SU-DHL-6 (cell line): ENCODE results near the gene LRRC72.

Experiments
- H2AFZ ChIP-seq: fragments of 200-600 bp; sonication (generic); 2 replicates; pipeline ENCODE4 v1.6.1; 2014; ENCODE audit warnings: low read depth, mild to moderate bottlenecking, moderate library complexity, mixed read lengths, antibody characterized with exemption, low read length; ENCODE audit not compliant: severe bottlenecking
- H3F3A ChIP-seq: fragments of 200-600 bp; shearing (Covaris generic); 2 replicates; pipeline ENCODE4 v1.6.0; 2016; ENCODE audit warnings: antibody characterized with exemption, mild to moderate bottlenecking; ENCODE audit not compliant: insufficient read depth
- H3K27ac ChIP-seq: fragments of 200-600 bp; sonication (generic); 2 replicates; pipeline ENCODE4 v1.5.1; 2016; ENCODE audit warnings: low read depth, mild to moderate bottlenecking, low read length, moderate library complexity, mixed read lengths
- H3K27me3 ChIP-seq: fragments of 200-600 bp; sonication (generic), shearing (Covaris generic); 2 replicates; pipeline ENCODE4 v1.6.0; 2014; ENCODE audit warnings: mild to moderate bottlenecking, low read length
- H3K36me3 ChIP-seq: fragments of 200-600 bp; sonication (generic); 2 replicates; pipeline ENCODE4 v1.6.1; 2014; ENCODE audit warnings: mild to moderate bottlenecking, low read length, mixed read lengths
- H3K4me2 ChIP-seq: fragments of 300-600, 200-600 bp; shearing (Covaris generic), sonication (generic); 2 replicates; pipeline ENCODE4 v1.6.0; 2014; ENCODE audit warnings: low read length, low read depth, mild to moderate bottlenecking; ENCODE audit not compliant: poor library complexity, severe bottlenecking
- H3K4me3 ChIP-seq: fragments of 200-600 bp; sonication (generic); 2 replicates; pipeline ENCODE4 v1.5.1; 2014; ENCODE audit warnings: antibody characterized with exemption, low read length, mild to moderate bottlenecking, mixed read lengths; ENCODE audit not compliant: insufficient read depth, poor library complexity, severe bottlenecking
- H3K79me2 ChIP-seq: fragments of 200-600 bp; sonication (generic); 2 replicates; pipeline ENCODE4 v1.6.1; 2014; ENCODE audit warnings: mild to moderate bottlenecking, low read length, moderate library complexity; ENCODE audit not compliant: insufficient read depth
- H3K9ac ChIP-seq: fragments of 200-600 bp; sonication (generic); 2 replicates; pipeline ENCODE4 v1.7.0; 2014; ENCODE audit warnings: mild to moderate bottlenecking, low read length
- H3K9me2 ChIP-seq: fragments of 200-600 bp; sonication (generic); replicated peaks from 2 replicates; pipeline ENCODE4 v1.6.1; 2014; ENCODE audit warnings: low read length; ENCODE audit not compliant: insufficient read depth
- H3K9me3 ChIP-seq: fragments of 200-600 bp; sonication (generic); 2 replicates; pipeline ENCODE4 v1.6.1; 2014; ENCODE audit warnings: low read length, mixed read lengths; ENCODE audit not compliant: insufficient read depth
- H4K20me1 ChIP-seq: fragments of 200-600 bp; sonication (generic); 2 replicates; pipeline ENCODE4 v1.6.1; 2014; ENCODE audit warnings: low read depth, mild to moderate bottlenecking, antibody characterized with exemption, low read length, moderate library complexity, mixed read lengths
- EZH2phosphoT487 ChIP-seq: fragments of 200-600 bp; sonication (generic), shearing (Covaris generic); conservative IDR thresholded peaks from 2 replicates; pipeline ENCODE4 v1.6.1; 2018; ENCODE audit warnings: mild to moderate bottlenecking, antibody characterized with exemption, low read length, moderate library complexity, mixed read lengths
- TF ChIP-seq, protein P1 (sequence below): fragments of 200-600 bp; sonication (generic); IDR thresholded peaks from one replicate; pipeline ENCODE4 v1.5.1; 2017; ENCODE audit warnings: antibody characterized with exemption, mild to moderate bottlenecking, low read length, moderate library complexity; ENCODE audit not compliant: insufficient read depth, poor library complexity, severe bottlenecking

LRRC72 gene

DNA sequence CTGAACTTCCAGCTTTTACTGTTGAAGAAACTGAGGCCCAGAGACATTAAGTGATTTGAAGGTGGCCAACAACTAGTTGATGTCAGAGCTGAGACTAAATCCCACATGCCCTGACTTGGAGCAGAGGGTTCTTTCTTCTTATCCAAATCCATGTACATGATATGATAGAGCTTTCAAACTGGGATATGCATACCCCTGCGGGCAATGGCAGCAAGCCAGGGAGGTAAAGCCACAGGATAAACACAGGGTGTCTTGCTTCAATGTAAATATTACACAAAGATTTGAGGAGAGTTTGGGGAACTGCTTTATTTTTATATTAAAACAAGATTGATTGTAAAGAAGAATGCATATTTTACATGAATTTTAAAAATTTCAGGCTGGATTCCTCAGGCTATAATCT is 2.3 kb upstream of the LRRC72 start:
- no peak overlapping the region for H3K9ac ChIP-seq
- no peaks in the 10 kb centered on the region for H3K27me3 ChIP-seq
- H4K20me1 ChIP-seq, result no peaks in the 10 kb centered on the region
- H3K4me2 ChIP-seq, result no peak overlapping the region
- no peaks in the 10 kb centered on the region for H3F3A ChIP-seq
- H3K9me2 ChIP-seq, result no peaks in the 10 kb centered on the region
- H3K27ac ChIP-seq, result no peak overlapping the region
- no peak for TF ChIP-seq EZH2phosphoT487
- TF ChIP-seq, protein P1, sequence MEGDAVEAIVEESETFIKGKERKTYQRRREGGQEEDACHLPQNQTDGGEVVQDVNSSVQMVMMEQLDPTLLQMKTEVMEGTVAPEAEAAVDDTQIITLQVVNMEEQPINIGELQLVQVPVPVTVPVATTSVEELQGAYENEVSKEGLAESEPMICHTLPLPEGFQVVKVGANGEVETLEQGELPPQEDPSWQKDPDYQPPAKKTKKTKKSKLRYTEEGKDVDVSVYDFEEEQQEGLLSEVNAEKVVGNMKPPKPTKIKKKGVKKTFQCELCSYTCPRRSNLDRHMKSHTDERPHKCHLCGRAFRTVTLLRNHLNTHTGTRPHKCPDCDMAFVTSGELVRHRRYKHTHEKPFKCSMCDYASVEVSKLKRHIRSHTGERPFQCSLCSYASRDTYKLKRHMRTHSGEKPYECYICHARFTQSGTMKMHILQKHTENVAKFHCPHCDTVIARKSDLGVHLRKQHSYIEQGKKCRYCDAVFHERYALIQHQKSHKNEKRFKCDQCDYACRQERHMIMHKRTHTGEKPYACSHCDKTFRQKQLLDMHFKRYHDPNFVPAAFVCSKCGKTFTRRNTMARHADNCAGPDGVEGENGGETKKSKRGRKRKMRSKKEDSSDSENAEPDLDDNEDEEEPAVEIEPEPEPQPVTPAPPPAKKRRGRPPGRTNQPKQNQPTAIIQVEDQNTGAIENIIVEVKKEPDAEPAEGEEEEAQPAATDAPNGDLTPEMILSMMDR, result no peak
- H3K9me3 ChIP-seq, result no peaks in the 10 kb centered on the region
- H3K79me2 ChIP-seq, result no peaks in the 10 kb centered on the region
- H3K4me3 ChIP-seq, result no peak overlapping the region
- no peak overlapping the region for H2AFZ ChIP-seq
- H3K36me3 ChIP-seq, result no peaks in the 10 kb centered on the region

DNA sequence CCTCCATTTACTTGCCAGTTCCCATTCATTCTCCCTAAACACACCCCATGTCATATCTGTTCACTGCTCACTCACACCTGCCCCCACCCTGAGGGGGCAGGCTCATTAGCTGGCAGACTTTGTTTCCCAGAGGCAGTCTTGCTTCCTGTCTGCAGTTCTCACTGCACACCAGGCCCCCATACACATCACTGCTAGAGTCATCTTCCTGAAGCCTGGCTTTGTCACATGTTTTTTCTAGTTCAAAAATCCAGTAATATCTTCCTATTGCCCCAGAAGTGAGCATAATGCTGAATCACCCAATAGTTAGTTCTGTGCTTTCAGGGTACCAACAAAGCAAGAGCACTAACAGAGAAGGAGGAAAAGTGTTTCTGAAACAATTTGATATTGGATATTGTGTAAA is 1.9 kb downstream of the LRRC72 start:
- no peak overlapping the region for H3K4me2 ChIP-seq
- no peaks in the 10 kb centered on the region for H3K27me3 ChIP-seq
- TF ChIP-seq, protein P1, result no peak
- TF ChIP-seq EZH2phosphoT487, result no peak
- H4K20me1 ChIP-seq, result no peaks in the 10 kb centered on the region
- no peaks in the 10 kb centered on the region for H3K9me2 ChIP-seq
- no peak overlapping the region for H3K9ac ChIP-seq
- no peaks in the 10 kb centered on the region for H3F3A ChIP-seq
- H3K36me3 ChIP-seq, result no peaks in the 10 kb centered on the region
- H2AFZ ChIP-seq, result no peak overlapping the region
- no peak overlapping the region for H3K4me3 ChIP-seq
- H3K9me3 ChIP-seq, result no peaks in the 10 kb centered on the region
- H3K79me2 ChIP-seq, result no peaks in the 10 kb centered on the region
- no peak overlapping the region for H3K27ac ChIP-seq

DNA sequence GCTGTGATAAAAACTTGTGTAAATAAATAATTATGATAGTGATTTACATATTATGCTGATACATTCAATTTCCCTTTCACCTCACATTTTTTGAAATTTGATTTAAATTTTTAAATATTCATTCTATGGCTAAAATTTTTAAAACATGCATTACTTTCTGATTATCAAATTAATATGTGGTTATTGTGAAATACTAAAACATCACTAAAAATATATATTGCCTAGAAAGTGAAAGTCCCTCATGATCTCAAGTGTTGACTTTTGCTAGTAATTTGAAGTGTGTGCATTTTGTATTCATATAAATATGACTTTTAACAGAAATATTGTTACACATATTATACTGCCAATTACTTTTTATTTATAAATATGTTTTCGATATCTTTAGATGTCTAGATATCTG is 3.1 kb downstream of the LRRC72 start:
- no peaks in the 10 kb centered on the region for H3K79me2 ChIP-seq

More for the DNA sequence above, 3.1 kb downstream of the LRRC72 start:
- no peak overlapping the region for H2AFZ ChIP-seq
- no peaks in the 10 kb centered on the region for H3K36me3 ChIP-seq
- no peaks in the 10 kb centered on the region for H4K20me1 ChIP-seq
- H3K4me2 ChIP-seq, result no peak overlapping the region
- H3K27ac ChIP-seq, result no peak overlapping the region
- no peaks in the 10 kb centered on the region for H3K27me3 ChIP-seq
- no peaks in the 10 kb centered on the region for H3K9me3 ChIP-seq
- H3F3A ChIP-seq, result no peaks in the 10 kb centered on the region
- no peak overlapping the region for H3K4me3 ChIP-seq
- TF ChIP-seq, protein P1, result no peak
- TF ChIP-seq EZH2phosphoT487, result no peak
- no peaks in the 10 kb centered on the region for H3K9me2 ChIP-seq
- no peak overlapping the region for H3K9ac ChIP-seq
